ENCODE data around the gene CSN3.

GRCh38 chr4:70243091-70243490 is 694 bp downstream of the CSN3 start:
- TF ChIP-seq POLR2A (IDR thresholded peaks at IDR 0.05) (no peak), CTCF (IDR thresholded peaks at IDR 0.05) (no peak), POLR2AphosphoS5 (IDR thresholded peaks at IDR 0.05; ENCODE audit: insufficient read depth in 1 of 2, low read depth in 1 of 2) (no peak)
